Epithelial cell of esophagus (primary cell): ENCODE data around the gene NLGN4X.

ENCODE experiments used
- DNase-seq: peaks from one replicate; pipeline ENCODE4 v3.0.0; 2010; ENCODE audit warnings: low read depth
- H3K4me3 ChIP-seq: 2 replicates; pipeline ENCODE4 v1.5.1; 2011; ENCODE audit warnings: mild to moderate bottlenecking, low read length, control low read depth
- CTCF ChIP-seq: IDR thresholded peaks from 2 replicates; pipeline ENCODE4 v1.5.1; 2011; ENCODE audit warnings: low read depth, mild to moderate bottlenecking, low read length, control low read depth, inconsistent platforms; ENCODE audit not compliant: insufficient read depth; ENCODE audit errors: missing control alignments

Gene NLGN4X

GRCh38 chrX:6228720-6229119 is at the start of gene NLGN4X:
TSS of gene NLGN4X (minus strand) at chrX:6228867. CDS start at chrX:6151466, 77,401 bp downstream.
- TF ChIP-seq CTCF, result no peak
- no peak within 1 kb of the TSS for H3K4me3 ChIP-seq
- DNase-seq, result no peak

- H3K4me3 ChIP-seq, result no peak overlapping the region
- no peak for TF ChIP-seq CTCF
- no peak for DNase-seq
These were observed 37.4 kb upstream of the NLGN4X start for GRCh38 chrX:6266041-6266440.

GRCh38 chrX:6262959-6263358 is 34.3 kb upstream of the NLGN4X start:
- TF ChIP-seq CTCF, result no peak

DNA sequence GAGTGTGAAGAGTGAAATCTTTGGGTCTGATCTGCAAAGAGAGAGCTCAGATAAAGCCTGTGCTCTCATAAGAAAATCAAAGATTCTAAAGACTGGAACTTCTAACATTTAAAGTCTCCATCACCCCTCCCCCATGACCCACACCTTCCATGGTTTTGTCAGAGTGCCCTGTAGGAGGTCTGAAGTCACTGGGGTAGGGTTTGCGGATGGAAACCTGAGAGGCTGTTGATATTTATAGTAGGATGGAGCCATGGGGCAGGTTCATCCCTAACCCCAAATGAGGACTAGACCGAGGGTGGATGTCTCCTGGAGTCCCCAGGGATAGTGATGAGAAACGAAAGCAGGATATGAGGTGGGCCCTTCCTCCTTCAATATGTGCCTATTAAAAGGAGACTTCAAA is 28.4 kb upstream of the NLGN4X start:
- TF ChIP-seq CTCF, result no peak
- DNase-seq, result no peak
- no peak overlapping the region for H3K4me3 ChIP-seq

More at GRCh38 chrX:6262959-6263358, 34.3 kb upstream of the NLGN4X start:
- DNase-seq, result no peak
- H3K4me3 ChIP-seq, result no peak overlapping the region

- no peak overlapping the region for H3K4me3 ChIP-seq
- TF ChIP-seq CTCF, result no peak
- DNase-seq, result no peak
These were observed 16.0 kb upstream of the NLGN4X start for GRCh38 chrX:6244666-6245065.

- H3K4me3 ChIP-seq, result no peak overlapping the region
- no peak for TF ChIP-seq CTCF
- DNase-seq, result no peak
These were observed 9.9 kb upstream of the NLGN4X start for GRCh38 chrX:6238576-6238975.

DNA sequence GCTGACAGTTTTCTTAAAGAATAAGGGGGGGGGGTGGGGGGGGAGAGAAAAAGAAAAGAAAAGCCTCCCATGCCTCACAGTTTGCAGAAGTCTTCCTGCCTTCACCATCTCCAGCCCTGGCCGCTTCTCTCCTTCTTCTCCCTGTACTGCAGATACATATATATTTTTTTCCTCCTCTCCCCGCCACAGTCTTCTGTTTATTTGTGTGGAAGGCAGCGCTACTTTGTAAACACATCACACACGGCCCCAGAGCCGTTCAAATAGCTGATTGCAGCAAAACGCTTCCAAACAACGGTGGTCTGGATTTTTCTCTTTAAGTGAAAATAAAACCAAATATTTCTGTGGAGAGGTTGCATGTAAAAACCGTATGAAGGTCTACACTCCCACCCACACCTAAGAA is 732 bp downstream of the NLGN4X start:
- no peak for TF ChIP-seq CTCF
- no peak overlapping the region for H3K4me3 ChIP-seq
- no peak for DNase-seq
